GM21576 (cell line): Measurements from ENCODE around the gene TMEM221.

Source experiments
- ATAC-seq: cut with Tn5 transposase; IDR thresholded peaks from one replicate; pipeline ENCODE4 v1.9.1; 2021; ENCODE audit warnings: mild to moderate bottlenecking, moderate library complexity; ENCODE audit not compliant: unreplicated experiment

The TMEM221 gene

DNA sequence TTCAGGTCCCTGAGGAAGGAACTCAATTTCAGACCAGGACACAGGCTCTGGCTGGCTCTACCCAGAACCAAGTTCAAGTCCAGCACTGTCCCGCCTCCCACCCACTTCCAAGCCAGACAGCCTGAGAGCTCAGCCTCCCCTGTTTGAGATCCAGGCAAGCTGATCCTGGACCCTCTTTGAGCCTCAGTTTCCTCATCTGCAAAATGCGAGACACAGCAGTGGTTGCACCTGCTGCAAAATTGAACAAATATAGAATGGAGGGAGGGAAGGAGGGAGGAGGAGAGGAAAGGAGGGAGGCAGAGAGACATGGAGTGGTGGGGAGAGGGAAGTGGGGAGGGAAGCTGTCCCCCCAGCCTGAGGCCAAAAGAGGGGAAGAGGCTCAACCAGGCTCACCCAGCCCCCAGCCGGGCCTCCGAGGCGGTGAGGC is 751 bp downstream of the TMEM221 start:
- no peak for ATAC-seq

DNA sequence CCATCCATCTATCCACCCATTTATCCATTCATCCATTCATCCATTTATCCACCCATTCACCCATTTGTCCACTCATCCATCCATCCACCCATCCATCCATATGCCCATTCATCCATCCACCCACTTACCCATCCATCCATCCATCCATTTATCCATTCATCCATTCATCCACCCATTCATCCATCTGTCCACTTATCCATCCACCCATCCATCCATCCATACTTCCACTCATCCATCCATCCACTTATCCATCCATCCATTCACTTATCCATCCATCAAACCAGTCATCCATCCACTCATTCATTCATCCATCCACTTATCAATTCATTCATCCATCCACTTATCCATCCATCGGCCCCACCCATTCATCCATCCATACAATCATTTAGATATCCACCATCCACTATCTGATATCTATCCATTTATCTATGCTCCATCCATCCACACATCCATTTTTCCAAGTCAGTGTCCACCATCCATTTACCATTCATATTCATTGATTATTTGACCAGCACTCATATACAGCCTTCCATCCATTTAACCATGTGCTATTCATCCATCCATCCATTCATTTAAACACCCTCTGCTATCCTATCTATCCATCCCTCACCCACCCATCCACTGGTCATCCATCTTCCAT is 2.8 kb downstream of the TMEM221 start:
- no peak for ATAC-seq

DNA sequence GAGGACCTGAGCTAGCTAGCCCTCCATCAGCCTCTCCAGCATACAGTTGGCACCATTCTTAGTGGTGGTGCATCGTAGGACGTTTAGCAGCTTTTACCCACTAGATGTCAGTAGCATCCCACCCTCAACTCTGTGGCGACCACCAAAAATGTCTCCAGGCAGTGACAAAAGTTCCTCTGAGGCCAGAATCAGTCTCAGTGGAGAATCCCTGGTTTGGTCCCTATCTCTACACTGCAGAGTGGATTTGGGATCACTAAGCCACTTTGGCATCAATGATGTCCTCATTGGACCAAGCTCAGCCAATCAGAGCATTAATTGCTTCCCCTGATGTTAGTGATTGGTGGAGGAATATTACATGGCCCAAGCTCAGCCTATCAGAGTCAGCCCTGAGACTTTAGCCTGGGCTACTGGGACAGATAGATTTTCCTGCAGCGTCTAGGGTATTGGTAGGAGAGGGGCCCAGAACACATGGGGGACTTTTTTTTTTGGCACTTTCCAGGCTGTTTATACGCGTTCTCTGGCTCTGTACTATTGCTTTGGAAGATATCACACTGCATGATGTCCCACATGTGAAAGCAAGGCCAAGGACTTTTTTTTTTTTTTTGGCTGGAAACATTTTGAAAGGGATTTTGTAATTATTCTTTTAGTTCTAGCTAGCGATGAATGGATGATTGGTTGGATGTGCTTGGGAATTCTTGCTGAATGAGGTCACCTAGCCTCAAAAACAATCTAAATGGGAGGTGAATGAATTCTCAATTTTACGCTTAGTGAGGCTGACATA is 7.0 kb downstream of the TMEM221 start:
- no peak for ATAC-seq

DNA sequence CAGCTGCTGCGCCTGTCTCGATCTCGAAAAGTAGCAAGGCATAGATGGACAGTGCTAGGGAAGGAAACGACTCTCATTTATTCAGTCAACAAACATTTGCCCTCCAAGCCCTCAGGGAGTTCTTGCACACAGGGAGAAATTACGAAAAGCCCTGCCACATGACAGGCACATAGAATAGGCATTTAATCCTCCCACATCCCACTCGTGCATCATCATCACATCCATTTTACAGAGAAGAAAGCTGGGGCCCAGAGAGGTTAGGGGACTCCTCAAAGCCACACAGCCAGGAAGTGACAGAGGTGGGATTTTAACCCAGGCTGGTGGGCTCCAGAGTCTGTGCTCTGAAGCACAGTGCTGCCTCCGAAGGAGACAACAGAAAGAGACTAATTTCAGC is 11.6 kb downstream of the TMEM221 start:
- no peak for ATAC-seq

DNA sequence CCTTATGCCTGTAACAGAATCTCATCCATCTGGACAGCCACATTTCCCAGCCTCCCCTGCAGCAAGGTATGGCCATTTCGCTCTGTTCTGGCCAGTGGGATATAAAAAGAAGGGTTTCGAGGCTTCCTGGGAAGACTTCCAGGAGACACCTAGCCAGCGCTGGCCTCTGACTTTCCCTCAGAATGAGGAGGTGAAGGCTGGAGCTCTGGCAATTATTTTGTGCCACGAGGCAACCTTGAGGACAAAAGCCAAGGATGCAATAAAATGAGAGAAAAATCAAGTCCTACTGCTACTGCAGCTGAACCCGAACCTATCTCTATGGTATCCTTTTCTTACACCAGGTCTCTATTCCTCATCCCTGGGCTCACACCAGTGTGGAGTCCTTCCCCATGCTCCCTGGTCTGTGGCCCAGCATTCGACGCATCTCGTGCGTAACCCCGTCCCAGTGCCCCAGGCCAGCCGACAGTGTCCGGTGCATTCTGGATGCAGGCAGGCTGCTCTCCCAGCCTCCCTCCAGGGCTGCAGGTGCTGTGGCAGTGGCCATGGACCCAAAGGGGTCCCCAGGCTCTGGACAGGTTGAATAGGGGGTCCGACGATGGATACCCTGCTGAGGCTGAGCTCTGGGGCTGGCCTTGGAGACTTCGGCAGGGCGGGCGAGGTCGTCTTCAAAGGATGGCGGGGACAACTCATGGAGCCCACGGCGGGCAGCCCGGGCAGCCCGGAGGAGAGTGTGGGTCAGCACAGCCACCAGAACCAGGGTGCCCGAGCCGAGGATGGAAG is 12.2 kb downstream of the TMEM221 start:
- ATAC-seq: no peak

DNA sequence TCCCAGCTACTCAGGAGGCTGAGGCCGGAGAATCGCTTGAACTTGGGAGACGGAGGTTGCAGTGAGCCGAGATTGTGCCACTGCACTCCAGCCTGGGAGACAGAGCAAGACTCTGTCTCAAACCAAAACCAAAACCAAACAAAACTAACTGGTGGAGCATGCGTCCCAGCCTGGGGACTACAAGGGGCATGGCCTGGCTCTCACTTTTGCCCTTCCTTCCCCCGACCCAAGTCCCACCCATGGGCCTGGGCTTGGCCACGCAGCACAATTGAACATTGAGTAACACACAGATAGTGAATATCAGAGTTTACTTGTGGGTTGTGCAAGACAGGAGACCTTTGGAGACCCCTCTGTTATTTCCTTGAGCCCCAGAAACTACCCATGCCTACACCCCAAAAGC is 13.2 kb downstream of the TMEM221 start:
- no peak for ATAC-seq

DNA sequence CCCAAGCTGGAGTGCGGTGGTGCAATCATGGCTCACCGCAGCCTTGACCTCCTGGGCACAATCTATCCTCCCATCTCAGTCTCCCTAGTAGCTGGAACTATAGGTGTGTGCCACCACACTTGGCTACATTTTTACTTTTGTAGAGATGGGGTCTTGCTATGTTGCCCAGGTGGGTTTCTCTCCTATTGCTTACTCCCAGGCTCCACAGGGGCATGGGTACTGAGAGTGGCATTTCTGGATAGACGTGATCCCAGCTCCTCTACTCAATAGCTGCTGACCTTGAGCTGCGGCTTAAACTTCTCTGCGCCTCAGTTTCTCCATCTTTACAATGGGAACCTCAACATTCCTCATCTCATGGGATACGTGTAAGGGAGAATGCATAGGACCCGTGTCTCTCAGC is 17.1 kb downstream of the TMEM221 start:
- no peak for ATAC-seq

DNA sequence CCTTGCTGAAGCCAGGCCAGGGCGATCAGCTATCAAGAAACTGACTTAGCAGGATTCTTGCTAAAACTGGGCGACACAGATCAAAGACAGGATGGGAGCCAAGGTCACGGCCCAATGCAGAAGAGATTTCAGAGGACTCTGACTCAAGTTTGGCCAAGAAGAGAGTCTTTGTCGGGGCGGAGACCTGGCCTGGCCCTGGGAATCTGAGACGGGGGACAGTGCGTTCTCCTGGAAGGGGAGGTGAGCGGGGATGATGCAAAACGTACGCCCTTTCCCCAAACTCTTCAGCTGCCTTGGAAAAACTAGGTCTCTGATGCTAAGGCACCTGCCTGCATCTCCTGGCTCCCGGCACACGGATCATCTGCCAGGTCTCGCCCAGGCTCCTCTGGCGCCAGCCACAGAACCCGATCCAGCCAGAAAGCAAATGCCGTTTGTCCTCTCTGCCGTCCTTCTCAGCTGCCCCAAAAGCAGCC is 18.8 kb downstream of the TMEM221 start:
- no peak for ATAC-seq

DNA sequence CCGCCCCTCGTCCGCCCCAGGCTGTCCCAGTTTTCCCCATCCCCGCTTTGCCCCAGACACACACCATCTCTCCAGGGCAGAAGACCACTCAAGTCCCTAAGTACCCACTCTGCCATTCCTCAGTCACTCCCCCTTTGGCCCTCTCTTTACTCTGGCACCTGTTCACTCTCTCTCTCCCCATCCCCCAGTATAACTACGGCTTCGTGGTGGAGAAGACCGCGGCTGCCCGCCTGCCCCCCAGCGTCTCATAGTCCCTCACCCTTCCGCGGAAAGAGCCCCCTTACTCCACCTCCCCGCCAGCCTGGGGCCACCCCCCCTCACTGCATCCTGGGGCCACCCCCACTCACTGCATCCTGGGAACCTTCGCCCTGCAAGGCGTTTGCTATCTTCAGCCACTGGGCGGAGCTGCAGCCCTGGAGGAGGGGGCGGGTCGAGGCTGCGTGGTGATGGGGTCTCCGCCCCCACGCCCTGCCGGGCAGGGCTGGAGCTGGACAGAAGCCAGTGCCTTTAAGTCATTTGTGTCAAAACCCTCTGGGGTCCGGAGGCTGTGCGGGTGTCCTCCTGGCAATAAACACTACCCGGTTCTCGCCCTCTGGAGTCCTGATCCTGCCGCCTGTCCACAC is 23.6 kb downstream of the TMEM221 start:
- ATAC-seq: no peak

DNA sequence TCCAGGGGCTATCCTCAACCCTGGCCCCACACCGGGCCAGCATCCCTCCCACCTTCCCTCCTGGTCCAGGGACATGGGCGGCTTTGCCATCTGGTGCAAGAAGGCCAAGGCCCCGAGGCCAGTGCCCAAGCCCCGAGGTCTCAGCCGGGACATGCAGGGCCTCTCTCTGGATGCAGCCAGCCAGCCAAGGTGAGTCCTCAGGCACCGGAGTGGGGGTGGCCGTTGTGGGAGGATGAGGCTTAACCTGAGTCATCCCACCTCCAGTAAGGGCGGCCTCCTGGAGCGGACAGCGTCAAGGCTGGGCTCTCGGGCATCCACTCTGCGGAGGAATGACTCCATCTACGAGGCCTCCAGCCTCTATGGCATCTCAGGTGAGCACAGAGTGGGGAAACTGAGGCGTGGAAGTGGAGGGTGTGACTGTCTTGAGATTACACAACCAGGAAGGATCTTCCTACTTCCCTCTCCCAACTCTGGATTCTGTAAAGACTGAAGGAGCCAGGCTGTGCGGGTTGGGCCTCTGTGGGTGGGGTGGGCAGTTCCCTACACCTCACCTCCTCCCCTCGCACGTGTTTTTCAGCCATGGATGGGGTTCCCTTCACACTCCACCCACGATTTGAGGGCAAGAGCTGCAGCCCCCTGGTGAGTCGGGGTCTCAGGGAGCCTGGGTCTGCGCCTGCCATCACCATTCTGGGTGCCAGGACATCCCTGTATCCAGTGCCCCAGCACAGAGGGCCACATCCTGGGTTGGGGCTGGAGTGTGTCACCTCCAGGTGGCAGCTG is 24.8 kb downstream of the TMEM221 start:
- ATAC-seq: no peak

DNA sequence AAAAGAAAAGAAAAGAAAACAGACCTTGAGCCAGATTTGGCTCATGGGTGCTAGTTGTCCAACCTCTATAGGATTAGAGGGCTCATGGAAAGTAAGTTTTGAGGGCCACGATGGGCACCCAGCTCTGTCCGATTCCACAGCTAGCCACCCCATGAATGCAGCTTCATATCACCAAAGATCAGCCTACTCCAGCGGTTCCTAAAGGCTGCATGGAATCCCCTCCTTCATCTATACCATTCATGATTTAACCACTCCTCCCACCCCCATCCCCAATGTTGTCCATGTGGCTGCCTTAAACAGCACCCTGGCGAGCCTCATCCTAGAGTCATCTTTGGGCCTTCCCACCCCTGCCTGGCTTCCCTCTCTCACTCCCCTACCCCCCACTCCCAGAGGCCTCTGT is 26.5 kb downstream of the TMEM221 start:
- ATAC-seq: no peak

DNA sequence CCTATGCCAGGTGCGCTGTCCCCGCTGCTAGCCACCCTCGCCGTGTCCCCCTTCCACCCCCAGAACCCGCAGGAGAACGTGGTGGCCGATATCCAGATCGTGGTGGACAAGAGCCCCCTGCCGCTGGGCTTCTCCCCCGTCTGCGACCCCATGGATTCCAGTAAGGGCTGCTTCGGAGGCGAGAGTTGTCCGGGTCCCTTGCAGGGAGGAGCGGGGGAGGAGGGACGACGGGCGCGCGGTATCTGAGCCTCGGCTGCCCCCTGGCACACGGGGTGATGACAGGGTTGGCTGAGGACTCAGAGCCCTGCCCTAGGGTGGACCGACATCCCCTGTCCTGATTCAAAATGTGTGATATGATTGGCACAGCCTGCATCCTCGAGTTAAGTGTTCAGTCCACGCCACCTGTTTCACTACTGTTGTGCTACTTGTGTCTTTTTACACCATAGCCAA is 28.0 kb downstream of the TMEM221 start:
- peak; percentile 30 for ATAC-seq

DNA sequence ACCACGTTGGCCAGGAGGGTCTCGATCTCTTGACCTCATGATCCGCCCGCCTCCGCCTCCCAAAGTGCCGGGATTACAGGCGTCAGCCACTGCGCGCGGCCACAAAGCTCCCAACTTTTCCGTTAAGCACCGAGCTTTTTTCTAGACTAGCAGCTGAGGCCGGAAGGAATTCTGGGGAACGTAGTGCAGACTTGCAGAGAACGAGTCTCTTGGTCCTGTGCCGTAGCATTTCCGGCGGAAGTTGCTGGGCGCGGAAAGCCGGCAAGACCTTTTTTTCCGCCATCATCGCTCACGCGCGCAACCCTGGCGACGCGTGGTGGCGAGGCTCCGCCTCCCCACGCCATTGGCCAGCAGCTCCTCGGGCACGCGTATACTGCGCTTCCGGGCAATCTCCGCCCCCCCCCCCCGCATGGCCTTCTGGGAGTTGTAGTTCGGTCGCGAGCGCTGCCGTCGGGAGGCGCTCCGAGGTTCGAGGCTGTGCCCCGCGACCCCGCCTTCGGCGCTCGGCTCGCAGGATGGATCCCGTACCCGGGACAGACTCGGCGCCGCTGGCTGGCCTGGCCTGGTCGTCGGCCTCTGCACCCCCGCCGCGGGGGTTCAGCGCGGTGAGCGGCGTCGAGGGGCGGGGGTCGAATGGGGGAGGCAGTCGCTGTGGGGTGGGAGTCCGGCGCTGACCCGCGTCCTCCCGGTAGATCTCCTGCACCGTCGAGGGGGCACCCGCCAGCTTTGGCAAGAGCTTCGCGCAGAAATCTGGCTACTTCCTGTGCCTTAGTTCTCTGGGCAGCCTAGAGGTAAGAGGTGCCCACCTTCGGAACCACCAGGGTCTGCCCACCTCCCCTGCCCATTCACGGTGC is 28.6 kb downstream of the TMEM221 start, which contains the start of gene MVB12A:
TSS of gene MVB12A (plus strand) at position 427 of the 854 bp plus-strand sequence. CDS start at position 516, 89 bp downstream.
- ATAC-seq: peak; percentile 81

DNA sequence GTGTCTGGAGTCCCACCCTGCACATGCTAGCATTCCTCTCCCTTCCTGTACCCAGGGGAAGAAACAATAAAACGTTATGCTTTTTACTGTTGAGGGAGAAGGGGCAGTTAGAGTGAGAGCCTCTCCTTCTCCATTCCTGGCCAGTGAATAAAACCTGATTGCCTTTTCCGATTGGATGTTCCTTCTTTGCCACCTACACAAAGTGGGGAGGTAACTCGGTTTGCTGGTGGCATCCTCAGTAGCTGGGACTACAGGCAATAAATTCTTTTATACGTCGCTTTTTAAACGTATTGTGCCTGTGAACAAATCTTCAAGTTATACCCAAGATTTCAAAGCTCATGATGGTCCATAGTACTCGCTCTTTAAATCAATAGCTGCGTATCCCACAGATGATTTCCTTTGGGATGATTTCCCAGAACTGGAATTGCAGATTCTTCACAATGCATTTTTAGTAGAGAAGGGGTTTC is 29.3 kb downstream of the TMEM221 start:
- no peak for ATAC-seq

DNA sequence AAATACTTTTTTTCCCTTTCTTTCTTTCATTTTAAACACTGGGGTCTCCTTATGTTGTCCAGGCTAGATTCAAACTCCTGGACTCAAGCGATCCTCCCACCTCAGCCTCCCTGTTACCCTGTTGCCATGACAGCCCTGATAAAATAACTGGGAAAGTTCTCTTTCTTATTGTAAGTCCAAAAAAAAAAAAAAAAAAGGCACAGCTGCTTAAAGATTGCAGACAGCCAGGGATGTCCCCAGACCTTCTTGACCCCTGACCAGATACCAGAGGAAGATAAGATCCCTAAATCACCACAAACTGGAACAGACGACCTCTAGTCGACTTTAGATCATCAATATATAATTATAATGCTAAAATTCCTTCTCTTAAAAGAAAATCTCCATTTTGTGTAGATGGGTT is 29.8 kb downstream of the TMEM221 start:
- ATAC-seq: no peak

DNA sequence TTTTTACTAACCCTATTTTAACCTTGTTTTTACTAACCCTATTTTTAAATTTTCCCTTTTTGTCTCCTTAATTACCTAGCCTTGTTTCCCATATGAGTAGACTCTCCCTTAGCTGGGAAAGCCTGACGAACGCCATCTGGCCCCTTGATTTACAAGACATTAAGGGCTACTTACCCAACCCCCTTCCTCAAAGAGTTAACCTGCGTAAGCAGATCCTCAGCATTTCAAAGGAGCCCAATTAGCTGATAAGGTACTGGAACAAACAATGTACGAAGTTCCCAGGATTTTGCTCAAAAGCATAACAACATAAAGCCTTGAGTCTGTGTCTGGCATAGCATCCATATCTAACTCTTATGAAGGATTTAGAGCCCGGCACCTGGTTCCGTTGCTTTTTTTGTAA is 33.3 kb downstream of the TMEM221 start:
- ATAC-seq: no peak

DNA sequence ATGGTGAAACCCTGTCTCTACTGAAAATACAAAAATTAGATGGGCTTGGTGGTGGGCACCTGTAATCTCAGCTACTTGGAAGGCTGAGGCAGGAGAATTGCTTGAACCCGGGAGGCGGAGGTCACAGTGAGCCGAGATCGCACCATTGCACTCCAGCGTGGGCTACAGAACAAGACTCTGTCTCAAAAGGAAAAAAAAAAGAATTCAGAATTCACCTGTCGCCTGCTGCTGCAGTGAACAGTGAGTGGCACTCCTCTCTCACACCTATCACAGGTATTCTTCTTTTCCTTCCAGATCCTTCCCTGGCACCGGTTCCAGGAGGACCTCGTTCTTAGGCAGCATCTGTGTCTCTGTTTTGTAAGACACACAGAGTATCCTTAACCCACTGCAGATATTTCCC is 34.4 kb downstream of the TMEM221 start:
- no peak for ATAC-seq

DNA sequence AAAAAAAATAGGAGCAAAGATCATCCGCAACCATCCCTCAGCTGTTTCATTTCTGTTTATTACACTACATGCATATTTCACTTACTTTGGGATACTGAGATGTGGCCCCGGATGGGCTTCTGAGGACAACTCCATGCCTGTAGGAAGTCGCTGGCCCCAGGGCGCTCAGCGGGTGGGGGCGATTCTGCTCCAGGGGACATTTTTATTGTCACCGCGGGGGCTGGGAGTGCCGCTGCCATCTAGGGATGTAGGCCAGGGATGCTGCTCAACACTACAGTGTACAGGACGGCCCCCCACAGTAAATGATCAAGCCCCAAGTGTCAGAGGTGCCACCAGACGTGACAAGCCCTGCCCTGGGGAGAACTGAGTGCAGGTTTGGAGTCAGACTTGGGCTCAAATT is 36.7 kb downstream of the TMEM221 start:
- ATAC-seq: no peak

DNA sequence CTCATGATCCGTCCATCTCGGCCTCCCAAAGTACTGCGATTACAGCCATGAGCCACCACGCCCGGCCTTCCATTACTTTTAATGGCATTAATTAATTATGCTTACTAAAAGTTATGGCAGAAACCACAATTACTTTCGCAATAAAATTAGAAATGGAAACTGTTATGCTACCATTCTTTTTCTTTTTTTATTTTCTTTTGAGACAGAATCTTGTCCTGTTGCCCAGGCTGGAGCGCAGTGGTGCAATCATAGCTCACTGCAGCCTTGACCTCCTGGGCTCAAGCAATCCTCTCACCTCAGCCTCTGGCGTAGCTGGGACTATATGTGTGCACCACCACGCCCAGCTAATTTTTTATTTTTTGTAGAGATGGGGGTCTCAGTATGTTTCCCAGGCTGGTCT is 38.5 kb downstream of the TMEM221 start:
- ATAC-seq: no peak
